Osteoblast (primary cell): ENCODE results near the gene GNL3. TPM values are rescaled to one million over a fixed set of nuclear protein-coding genes. Genes with fewer than 3 reads are reported as not detected.

Source experiments
- DNase-seq: peaks from one replicate; pipeline ENCODE4 v3.0.0; 2011; ENCODE audit warnings: low spot score, mixed read lengths; ENCODE audit not compliant: insufficient read length; ENCODE audit errors: missing footprints
- H2AFZ ChIP-seq: 2 replicates; pipeline ENCODE4 v1.6.0; 2011; ENCODE audit warnings: mild to moderate bottlenecking, low read length
- H3K27ac ChIP-seq: 2 replicates; pipeline ENCODE4 v1.5.1; 2011; ENCODE audit warnings: mild to moderate bottlenecking, low read depth, low read length, moderate library complexity
- H3K27me3 ChIP-seq: 2 replicates; pipeline ENCODE4 v1.6.0; 2012; ENCODE audit warnings: mild to moderate bottlenecking, control low read depth, inconsistent platforms, low read length, moderate library complexity; ENCODE audit not compliant: insufficient read depth
- H3K36me3 ChIP-seq: 2 replicates; pipeline ENCODE4 v1.5.1; 2011; ENCODE audit warnings: mild to moderate bottlenecking, low read length, control low read depth, moderate library complexity; ENCODE audit not compliant: insufficient read depth
- H3K4me1 ChIP-seq: 2 replicates; pipeline ENCODE4 v1.5.1; 2011; ENCODE audit warnings: mild to moderate bottlenecking, low read length, control low read depth, moderate library complexity; ENCODE audit not compliant: insufficient read depth
- H3K4me2 ChIP-seq: 2 replicates; pipeline ENCODE4 v1.6.0; 2011; ENCODE audit warnings: mild to moderate bottlenecking, low read length; ENCODE audit not compliant: insufficient read depth
- H3K4me3 ChIP-seq: fragments of 200-600 bp; sonication (generic); 3 replicates; pipeline ENCODE4 v1.5.1; 2012; ENCODE audit warnings: mild to moderate bottlenecking, low read length, inconsistent platforms; ENCODE audit not compliant: insufficient read depth
- H3K79me2 ChIP-seq: 2 replicates; pipeline ENCODE4 v1.6.0; 2012; ENCODE audit warnings: mild to moderate bottlenecking, low read length, control low read depth, inconsistent platforms; ENCODE audit not compliant: insufficient read depth
- H3K9me3 ChIP-seq: 2 replicates; pipeline ENCODE4 v1.5.1; 2011; ENCODE audit warnings: low read depth, low read length, control low read depth
- H4K20me1 ChIP-seq: 2 replicates; pipeline ENCODE4 v1.6.0; 2012; ENCODE audit warnings: mild to moderate bottlenecking, low read length, control low read depth; ENCODE audit not compliant: insufficient read depth
- total RNA-seq: library from RNA; depleted of rRNA; stranded (reverse); fragments of >200 nt; gene quantifications from 2 replicates; pipeline ENCODE4 v1.2.3, GENCODE V29; 2012
- TF ChIP-seq, protein P1 (sequence below): IDR thresholded peaks from 2 replicates; pipeline ENCODE4 v1.5.1; 2011; ENCODE audit warnings: mild to moderate bottlenecking, low read depth, low read length, moderate library complexity; ENCODE audit errors: extremely low read depth

The GNL3 gene
- total RNA-seq, 1 donor, result 129 TPM

GRCh38 chr3:52678265-52679198 lies 7.3 kb upstream of the GNL3 start:
- Histone ChIP-seq H2AFZ (no peak overlapping the region), H3K4me1 (peaks cover 23% of the 10 kb centered on the region), H3K27me3 (no peaks in the 10 kb centered on the region), H3K4me2 (no peak overlapping the region), H4K20me1 (no peaks in the 10 kb centered on the region), H3K27ac (peak overlapping the region; percentile 62), H3K36me3 (peaks cover 44% of the 10 kb centered on the region), H3K9me3 (no peaks in the 10 kb centered on the region), H3K79me2 (peaks cover 71% of the 10 kb centered on the region), H3K4me3 (no peak overlapping the region)
- DNase-seq, result no peak
- TF ChIP-seq, protein P1, sequence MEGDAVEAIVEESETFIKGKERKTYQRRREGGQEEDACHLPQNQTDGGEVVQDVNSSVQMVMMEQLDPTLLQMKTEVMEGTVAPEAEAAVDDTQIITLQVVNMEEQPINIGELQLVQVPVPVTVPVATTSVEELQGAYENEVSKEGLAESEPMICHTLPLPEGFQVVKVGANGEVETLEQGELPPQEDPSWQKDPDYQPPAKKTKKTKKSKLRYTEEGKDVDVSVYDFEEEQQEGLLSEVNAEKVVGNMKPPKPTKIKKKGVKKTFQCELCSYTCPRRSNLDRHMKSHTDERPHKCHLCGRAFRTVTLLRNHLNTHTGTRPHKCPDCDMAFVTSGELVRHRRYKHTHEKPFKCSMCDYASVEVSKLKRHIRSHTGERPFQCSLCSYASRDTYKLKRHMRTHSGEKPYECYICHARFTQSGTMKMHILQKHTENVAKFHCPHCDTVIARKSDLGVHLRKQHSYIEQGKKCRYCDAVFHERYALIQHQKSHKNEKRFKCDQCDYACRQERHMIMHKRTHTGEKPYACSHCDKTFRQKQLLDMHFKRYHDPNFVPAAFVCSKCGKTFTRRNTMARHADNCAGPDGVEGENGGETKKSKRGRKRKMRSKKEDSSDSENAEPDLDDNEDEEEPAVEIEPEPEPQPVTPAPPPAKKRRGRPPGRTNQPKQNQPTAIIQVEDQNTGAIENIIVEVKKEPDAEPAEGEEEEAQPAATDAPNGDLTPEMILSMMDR, result no peak

GRCh38 chr3:52679199-52679538 lies 6.7 kb upstream of the GNL3 start:
- Histone ChIP-seq H3K79me2 (peaks cover 74% of the 10 kb centered on the region), H3K9me3 (no peaks in the 10 kb centered on the region), H3K36me3 (peaks cover 41% of the 10 kb centered on the region), H3K4me1 (peaks cover 28% of the 10 kb centered on the region), H2AFZ (no peak overlapping the region), H3K27me3 (no peaks in the 10 kb centered on the region), H3K27ac (peak overlapping the region; percentile 62), H4K20me1 (no peaks in the 10 kb centered on the region), H3K4me2 (no peak overlapping the region), H3K4me3 (no peak overlapping the region)
- DNase-seq, result no peak
- TF ChIP-seq, protein P1, result no peak

GRCh38 chr3:52679811-52680210 lies 6.0 kb upstream of the GNL3 start:
- no peak overlapping the region for H3K4me2 ChIP-seq
- no peaks in the 10 kb centered on the region for H3K27me3 ChIP-seq
- H4K20me1 ChIP-seq, result no peaks in the 10 kb centered on the region
- H2AFZ ChIP-seq, result no peak overlapping the region
- no peaks in the 10 kb centered on the region for H3K9me3 ChIP-seq
- no peak for DNase-seq
- H3K4me1 ChIP-seq, result peaks cover 34% of the 10 kb centered on the region
- H3K4me3 ChIP-seq, result no peak overlapping the region
- peaks cover 38% of the 10 kb centered on the region for H3K36me3 ChIP-seq
- peak overlapping the region; percentile 62 for H3K27ac ChIP-seq
- TF ChIP-seq, protein P1, result no peak
- H3K79me2 ChIP-seq, result peaks cover 78% of the 10 kb centered on the region

DNA sequence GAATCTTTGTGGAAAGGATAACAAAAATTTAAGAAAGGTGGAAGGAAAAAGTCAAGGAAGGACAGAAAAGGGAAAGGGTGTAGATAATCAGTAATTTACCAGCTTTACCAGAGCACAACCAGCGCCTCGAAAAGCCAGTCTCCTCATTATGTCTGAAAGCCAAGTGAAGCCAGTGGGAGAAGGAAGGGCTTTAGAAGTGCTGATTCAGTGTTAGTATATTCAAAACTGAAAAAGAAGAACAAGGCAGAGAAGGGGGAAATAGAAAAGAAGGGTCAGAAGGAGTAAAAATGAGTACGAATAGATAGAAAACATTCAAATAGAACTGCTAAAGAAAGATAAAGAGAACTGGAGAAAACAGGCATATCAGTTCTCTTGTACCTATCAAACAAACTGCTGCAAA lies 4.2 kb upstream of the GNL3 start:
- Histone ChIP-seq H3K4me1 (peaks cover 37% of the 10 kb centered on the region), H2AFZ (no peak overlapping the region), H3K9me3 (no peaks in the 10 kb centered on the region), H3K36me3 (peaks cover 27% of the 10 kb centered on the region), H3K27ac (peak overlapping the region; percentile 85), H3K27me3 (no peaks in the 10 kb centered on the region), H4K20me1 (peaks cover 3% of the 10 kb centered on the region), H3K4me3 (no peak overlapping the region), H3K4me2 (peak overlapping the region; percentile 35), H3K79me2 (peaks cover 79% of the 10 kb centered on the region)
- TF ChIP-seq, protein P1, result no peak
- DNase-seq, result no peak
